ENCODE data around the gene GABRA5. TPM values are rescaled to one million over a fixed set of nuclear protein-coding genes. Genes with fewer than 3 reads are reported as not detected.
"Not testable (repeated sequence)": the region's sequence is repeated elsewhere in the genome, so short reads cannot be mapped to it uniquely, and the experiment has no call there.

GABRA5 gene
- total RNA-seq (1 to 10 TPM in 1 of 4 donors, not detected in 3; 1.1 TPM), polyA plus RNA-seq (not detected)

DNA sequence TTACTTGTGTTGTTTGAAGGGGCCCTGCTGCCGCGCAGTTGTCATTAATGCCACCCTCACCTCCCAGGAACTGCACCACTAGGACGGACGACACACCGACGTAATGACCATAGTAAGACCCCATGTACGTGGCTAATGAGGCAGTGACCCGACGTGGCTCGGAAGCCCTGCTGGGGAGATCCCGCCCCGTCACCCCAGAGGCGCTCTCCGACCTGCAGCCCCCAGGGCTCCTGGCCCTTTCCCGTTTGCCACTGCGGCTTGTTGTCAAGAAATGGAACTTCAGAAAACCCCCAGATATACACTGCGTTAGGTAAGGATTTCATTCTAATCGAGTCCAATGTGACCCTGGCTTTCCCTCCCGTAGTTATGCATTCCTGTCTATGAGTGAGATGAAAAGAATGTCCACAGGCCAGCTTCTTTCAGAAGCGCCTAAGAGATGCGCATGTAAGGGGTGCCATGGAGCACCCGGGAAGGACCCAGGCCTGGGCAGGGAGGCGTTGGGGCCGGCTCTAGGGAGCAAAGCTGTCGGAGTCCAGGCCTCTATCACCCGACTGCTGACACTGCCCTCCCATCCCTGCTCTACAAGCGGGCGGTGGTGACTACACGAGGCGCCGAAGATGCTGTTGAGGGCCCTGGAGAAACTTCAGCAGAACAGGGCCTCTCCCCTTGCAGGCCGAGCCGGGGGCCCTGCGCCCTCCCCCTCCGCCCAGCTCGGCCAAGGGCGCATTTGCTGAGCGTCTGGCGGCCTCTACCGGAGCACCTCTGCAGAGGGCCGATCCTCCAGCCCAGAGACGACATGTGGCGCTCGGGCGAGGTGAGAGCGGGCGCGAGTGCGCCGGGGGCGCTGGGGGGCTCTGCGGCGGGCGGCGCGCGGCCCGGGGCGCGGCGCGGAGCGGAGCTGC lies at the start of gene GABRA5:
TSS of gene GABRA5 (plus strand) at position 765 of the 902 bp plus-strand sequence. CDS start 2,187 bp downstream, outside the sequence.
- Histone ChIP-seq H3K9me3 (no peaks in the 10 kb centered on the region), H3K27ac (peak within 1 kb of the TSS in 1 of 4 donors; percentile 72), H3K4me3 (peak within 1 kb of the TSS in 2 of 4 donors; percentile 31 to 38), H3K36me3 (no peaks in the 10 kb centered on the region), H3K4me1 (peaks cover 0 to 22% (median 13%) of the 10 kb centered on the region in 4 donors), H3K27me3 (peaks cover 17 to 48% (median 28%) of the 10 kb centered on the region in 3 donors)
- DNase-seq, result no peak
- TF ChIP-seq POLR2AphosphoS5 (IDR thresholded peaks at IDR 0.05) (no peak), POLR2A (IDR thresholded peaks at IDR 0.05) (no peak), EP300 (IDR thresholded peaks at IDR 0.05) (no peak)
- TF ChIP-seq, protein P1, sequence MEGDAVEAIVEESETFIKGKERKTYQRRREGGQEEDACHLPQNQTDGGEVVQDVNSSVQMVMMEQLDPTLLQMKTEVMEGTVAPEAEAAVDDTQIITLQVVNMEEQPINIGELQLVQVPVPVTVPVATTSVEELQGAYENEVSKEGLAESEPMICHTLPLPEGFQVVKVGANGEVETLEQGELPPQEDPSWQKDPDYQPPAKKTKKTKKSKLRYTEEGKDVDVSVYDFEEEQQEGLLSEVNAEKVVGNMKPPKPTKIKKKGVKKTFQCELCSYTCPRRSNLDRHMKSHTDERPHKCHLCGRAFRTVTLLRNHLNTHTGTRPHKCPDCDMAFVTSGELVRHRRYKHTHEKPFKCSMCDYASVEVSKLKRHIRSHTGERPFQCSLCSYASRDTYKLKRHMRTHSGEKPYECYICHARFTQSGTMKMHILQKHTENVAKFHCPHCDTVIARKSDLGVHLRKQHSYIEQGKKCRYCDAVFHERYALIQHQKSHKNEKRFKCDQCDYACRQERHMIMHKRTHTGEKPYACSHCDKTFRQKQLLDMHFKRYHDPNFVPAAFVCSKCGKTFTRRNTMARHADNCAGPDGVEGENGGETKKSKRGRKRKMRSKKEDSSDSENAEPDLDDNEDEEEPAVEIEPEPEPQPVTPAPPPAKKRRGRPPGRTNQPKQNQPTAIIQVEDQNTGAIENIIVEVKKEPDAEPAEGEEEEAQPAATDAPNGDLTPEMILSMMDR (IDR thresholded peaks at IDR 0.05), result no peak
- intact Hi-C loops (cut with DNase I), result loop anchor here (10.0 kb wide), 1 partner anchor 1362 kb away; no protein-coding TSS in a partner anchor
- 12 to 21% methylated on average over 63 of the region's 63 CpGs for WGBS, 2 donors

DNA sequence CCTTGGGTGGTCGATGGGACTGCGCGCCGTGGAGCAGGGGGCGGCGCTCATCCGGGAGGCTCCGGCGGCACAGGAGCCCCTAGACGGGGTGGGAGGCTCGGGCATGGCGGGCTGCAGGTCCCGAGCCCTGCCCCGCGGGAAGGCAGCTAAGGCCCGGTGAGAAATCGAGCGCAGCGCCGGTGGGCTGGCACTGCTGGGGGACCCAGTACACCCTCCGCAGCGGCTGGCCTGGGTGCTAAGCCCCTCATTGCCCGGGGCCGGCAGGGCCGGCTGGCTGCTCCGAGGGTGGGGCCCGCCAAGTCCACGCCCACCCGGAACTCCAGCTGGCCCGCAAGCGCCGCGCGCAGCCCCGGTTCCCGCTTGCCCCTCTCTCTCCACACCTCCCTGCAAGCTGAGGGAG lies 35.7 kb upstream of the GABRA5 start:
- H3K27me3 ChIP-seq; H3K4me1 ChIP-seq; H3K27ac ChIP-seq; H3K4me3 ChIP-seq; H3K9me3 ChIP-seq; intact Hi-C loops (cut with DNase I); H3K36me3 ChIP-seq; DNase-seq: not testable (repeated sequence)
- 66 to 97% methylated on average over 36 of the region's 36 CpGs for WGBS, 2 donors

DNA sequence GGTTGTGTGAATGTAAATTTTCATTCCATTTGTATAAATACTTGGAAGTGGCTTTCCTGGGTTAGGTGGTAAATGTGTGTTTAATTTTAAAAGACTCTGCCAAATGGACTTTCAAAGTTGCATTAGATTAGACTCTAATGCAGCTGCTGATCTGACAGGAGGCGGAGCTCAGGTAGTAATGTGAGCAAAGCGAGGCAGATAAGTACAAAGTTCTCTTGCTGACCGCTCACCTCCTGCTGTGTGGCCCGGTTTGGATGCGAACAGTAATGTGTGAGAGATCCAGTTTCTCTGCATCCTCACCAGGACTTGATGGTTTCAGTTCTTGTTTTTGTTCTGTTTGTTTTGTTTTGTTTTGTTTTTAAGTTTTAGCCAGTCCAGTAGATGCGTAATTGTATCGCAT lies 34.9 kb upstream of the GABRA5 start:
- Histone ChIP-seq H3K27ac (no peak overlapping the region), H3K4me1 (no peaks in the 10 kb centered on the region), H3K9me3 (peaks cover 0 to 2% (median 0%) of the 10 kb centered on the region in 4 donors), H3K27me3 (no peaks in the 10 kb centered on the region), H3K4me3 (no peak overlapping the region), H3K36me3 (no peaks in the 10 kb centered on the region)
- DNase-seq, result no peak
- 81 to 95% methylated on average over 7 of the region's 7 CpGs for WGBS, 2 donors
- intact Hi-C loops (cut with DNase I), result no loop called here
- TF ChIP-seq POLR2A (IDR thresholded peaks at IDR 0.05), result no peak
- TF ChIP-seq, protein P1 (IDR thresholded peaks at IDR 0.05), result no peak
- TF ChIP-seq POLR2AphosphoS5 (IDR thresholded peaks at IDR 0.05), result no peak
- no peak for TF ChIP-seq EP300 (IDR thresholded peaks at IDR 0.05)

DNA sequence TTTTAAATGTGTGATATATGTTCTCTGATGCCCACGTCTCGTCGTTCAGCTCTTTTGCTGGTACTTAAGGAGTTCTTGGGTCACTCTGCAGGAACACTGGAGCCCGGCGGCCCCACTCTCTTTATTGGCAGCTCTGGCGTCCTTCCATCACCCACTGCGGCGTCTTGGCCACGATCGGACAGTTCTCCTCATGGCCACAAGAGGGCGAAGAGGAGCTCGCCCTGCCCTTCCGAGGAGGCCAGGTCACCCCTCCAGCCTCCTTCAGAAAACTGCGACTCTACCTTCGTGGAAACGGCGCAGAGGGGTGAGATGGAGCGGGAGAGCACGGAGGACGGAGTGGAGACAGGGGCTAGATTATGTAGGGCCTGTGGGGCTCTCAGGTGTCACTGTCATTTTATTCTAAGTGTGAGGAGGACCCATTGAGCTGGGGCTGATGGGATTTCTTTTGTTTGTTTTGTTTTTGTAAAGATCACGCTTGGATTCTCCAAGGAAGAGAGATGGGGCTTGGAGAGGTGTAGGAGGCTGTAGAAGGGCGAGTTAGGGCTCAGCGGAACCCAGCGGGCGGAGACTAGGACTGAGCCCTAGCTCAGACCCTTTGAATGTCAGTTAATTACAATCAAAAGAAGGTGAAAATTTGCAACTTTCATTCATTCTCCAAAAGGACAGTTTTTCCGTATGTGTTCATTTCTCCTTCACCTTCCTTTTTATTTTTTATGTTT lies 28.0 kb upstream of the GABRA5 start:
- Histone ChIP-seq H3K36me3 (no peaks in the 10 kb centered on the region), H3K4me1 (no peaks in the 10 kb centered on the region), H3K4me3 (no peak overlapping the region), H3K27me3 (peaks cover 0 to 28% (median 0%) of the 10 kb centered on the region in 3 donors), H3K27ac (no peak overlapping the region), H3K9me3 (peaks cover 0 to 2% (median 0%) of the 10 kb centered on the region in 4 donors)
- 51 to 74% methylated on average over 26 of the region's 26 CpGs for WGBS, 2 donors
- TF ChIP-seq, protein P1 (IDR thresholded peaks at IDR 0.05), result peak in 1 of 4 experiments; percentile 24
- TF ChIP-seq EP300 (IDR thresholded peaks at IDR 0.05), result no peak
- intact Hi-C loops (cut with DNase I), result no loop called here
- no peak for DNase-seq

DNA sequence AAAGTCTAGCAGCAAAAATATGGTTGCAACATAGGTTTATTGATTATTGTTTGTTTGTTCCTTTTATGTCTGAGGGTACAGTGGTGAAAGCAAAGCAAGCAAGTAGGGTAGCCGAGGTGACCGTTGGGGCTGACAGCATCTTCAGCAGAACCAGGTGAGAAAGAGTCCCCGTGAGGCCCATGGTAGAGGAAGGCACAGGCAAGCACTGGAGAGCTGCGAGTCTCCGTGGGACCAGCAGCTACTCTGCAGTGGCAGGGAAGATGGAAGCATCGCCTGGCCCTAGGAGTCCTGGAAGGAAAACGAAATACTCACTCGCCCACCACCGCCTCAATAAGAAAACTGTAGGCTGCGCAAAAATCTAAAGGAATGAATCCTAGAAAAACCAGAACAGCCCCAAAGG lies 25.3 kb upstream of the GABRA5 start:
- intact Hi-C loops (cut with DNase I), result no loop called here
- WGBS, 2 donors, result 59 to 69% methylated on average over 10 of the region's 10 CpGs

More for the DNA sequence above, 25.3 kb upstream of the GABRA5 start:
- no peak for DNase-seq
- Histone ChIP-seq H3K36me3 (no peaks in the 10 kb centered on the region), H3K9me3 (peaks cover 0 to 2% (median 0%) of the 10 kb centered on the region in 4 donors), H3K4me3 (no peak overlapping the region), H3K4me1 (no peaks in the 10 kb centered on the region), H3K27ac (no peak overlapping the region), H3K27me3 (peaks cover 0 to 28% (median 0%) of the 10 kb centered on the region in 3 donors)
- TF ChIP-seq POLR2AphosphoS5 (IDR thresholded peaks at IDR 0.05) (no peak), EP300 (IDR thresholded peaks at IDR 0.05) (no peak), POLR2A (IDR thresholded peaks at IDR 0.05) (no peak)
- TF ChIP-seq, protein P1 (IDR thresholded peaks at IDR 0.05), result no peak
